Measurements from ENCODE around the gene TAOK1.

GRCh38 chr17:29557085-29557738 lies 167.0 kb downstream of the TAOK1 start:
- TF ChIP-seq PBX3 (IDR thresholded peaks at IDR 0.05; ENCODE audit: insufficient replicate concordance, low read depth, low read length) (no peak), MAX (IDR thresholded peaks at IDR 0.05; ENCODE audit: low read depth, low read length) (no peak), CTCF (IDR thresholded peaks at IDR 0.05 in 2 of 3, conservative IDR thresholded peaks at IDR 0.05 in 1 of 3; ENCODE audit: control insufficient read depth in 2 of 3, extremely low read depth in 1 of 3, insufficient read depth in 1 of 3, low read depth in 3 of 3, low read length in 3 of 3) (no peak), EZH2 (IDR thresholded peaks at IDR 0.05; ENCODE audit: borderline replicate concordance, control insufficient read depth, low read depth, low read length) (no peak), POLR2AphosphoS5 (IDR thresholded peaks at IDR 0.05; ENCODE audit: low read length) (no peak), DPF2 (IDR thresholded peaks at IDR 0.05) (no peak)

Measured in GM12878 (cell line).